MCF 10A (cell line): ENCODE measurements around the gene RELL1. TPM values are rescaled to one million over a fixed set of nuclear protein-coding genes. Genes with fewer than 3 reads are reported as not detected.

Source experiments
- BruUV-seq: library from RNA; stranded (reverse); fragments of 400-500 nt; replicated peaks from 2 replicates; lab custom pipeline; 2021; lab: Mats Ljungman, UMichigan
- CTCF ChIA-PET: fragments of 300-600 bp; sonication (Branson Sonifier 250); formaldehyde crosslinking; extraction: SDS; loops from one replicate; lab custom pipeline; 2021; ENCODE audit warnings: antibody characterized with exemption, inconsistent platforms; lab: Yijun Ruan, JAX
- POLR2A ChIA-PET: fragments of 300-600, 350-650 bp; sonication (Branson Sonifier 250); formaldehyde crosslinking; extraction: SDS; loops from one replicate; lab custom pipeline; 2020; ENCODE audit warnings: antibody characterized with exemption, inconsistent platforms; lab: Yijun Ruan, JAX
- DNase-seq: peaks from one replicate; pipeline ENCODE4 v3.0.0-alpha.2; 2018; ENCODE audit not compliant: unreplicated experiment
- H3K27ac Mint-ChIP-seq: one replicate; pipeline ENCODE4 v1.8.0; 2022; ENCODE audit warnings: mild to moderate bottlenecking, low read depth, mixed read lengths; ENCODE audit not compliant: unreplicated experiment
- H3K27me3 Mint-ChIP-seq: one replicate; pipeline ENCODE4 v1.8.0; 2022; ENCODE audit warnings: mixed read lengths; ENCODE audit not compliant: insufficient read depth, unreplicated experiment
- H3K36me3 Mint-ChIP-seq: one replicate; pipeline ENCODE4 v1.8.0; 2022; ENCODE audit warnings: mild to moderate bottlenecking, moderate library complexity, mixed read lengths; ENCODE audit not compliant: insufficient read depth, unreplicated experiment
- H3K4me1 Mint-ChIP-seq: one replicate; pipeline ENCODE4 v1.8.0; 2022; ENCODE audit warnings: mixed read lengths; ENCODE audit not compliant: insufficient read depth, unreplicated experiment
- H3K4me3 Mint-ChIP-seq: one replicate; pipeline ENCODE4 v1.8.0; 2022; ENCODE audit warnings: mild to moderate bottlenecking, moderate library complexity, mixed read lengths; ENCODE audit not compliant: unreplicated experiment
- H3K9me3 Mint-ChIP-seq: one replicate; pipeline ENCODE4 v1.8.0; 2022; ENCODE audit warnings: mixed read lengths; ENCODE audit not compliant: unreplicated experiment
- CTCF ChIP-seq: fragments of 200-600 bp; IDR thresholded peaks from one replicate; pipeline ENCODE4 v1.8.0; 2022; ENCODE audit warnings: antibody characterized with exemption, mild to moderate bottlenecking; ENCODE audit not compliant: unreplicated experiment
- intact Hi-C: fragments of 100-400 bp; cut with micrococcal nuclease; formaldehyde crosslinking; loops from 2 replicates; pipeline ENCODE4 v1.14.1; 2022
- total RNA-seq: library from RNA; stranded (reverse); gene quantifications from 2 replicates; pipeline ENCODE4 v1.2.3, GENCODE V29; 2022

Gene RELL1
- total RNA-seq, 1 experiment from 2014 or later = 28.6 TPM

- Mint-ChIP-seq H3K36me3 (peaks cover 30% of the 10 kb centered on the region), H3K4me3 (no peak overlapping the region), H3K27ac (no peak overlapping the region), H3K4me1 (peaks cover 17% of the 10 kb centered on the region), H3K9me3 (no peaks in the 10 kb centered on the region), H3K27me3 (no peaks in the 10 kb centered on the region)
- BruUV-seq = no TSS peak
- ChIA-PET POLR2A (interaction anchor here (1.6 kb wide), 1 partner anchor 57 kb away, joined by 5 read pairs; no protein-coding TSS in a partner anchor), CTCF (interaction anchor here (0.8 to 1.6 kb wide), 2 partner anchors 27 to 170 kb away, joined by 4 to 10 read pairs; no protein-coding TSS in a partner anchor)
- intact Hi-C loops = loop anchor here (2.0 kb wide), 1 partner anchor 19 kb away; no protein-coding TSS in a partner anchor
- TF ChIP-seq CTCF = no peak
- no peak for DNase-seq
These were observed 56.5 kb downstream of the RELL1 start for GRCh38 chr4:37629713-37630112.

GRCh38 chr4:37628977-37629609 lies 57.1 kb downstream of the RELL1 start:
- ChIA-PET POLR2A (interaction anchor here (0.6 to 1.6 kb wide), 3 partner anchors 38 to 172 kb away, joined by 5 to 7 read pairs (median 5); no protein-coding TSS in a partner anchor), CTCF (interaction anchor here (0.6 to 1.6 kb wide), 3 partner anchors 26 to 171 kb away, joined by 4 to 10 read pairs (median 6); no protein-coding TSS in a partner anchor)
- H3K4me1 Mint-ChIP-seq = peaks cover 17% of the 10 kb centered on the region
- H3K4me3 Mint-ChIP-seq = no peak overlapping the region
- no peak overlapping the region for H3K27ac Mint-ChIP-seq
- H3K27me3 Mint-ChIP-seq = no peaks in the 10 kb centered on the region
- intact Hi-C loops = loop anchor here (2.0 kb wide), 1 partner anchor 20 kb away; no protein-coding TSS in a partner anchor
- H3K9me3 Mint-ChIP-seq = no peaks in the 10 kb centered on the region
- peaks cover 30% of the 10 kb centered on the region for H3K36me3 Mint-ChIP-seq
- no peak for TF ChIP-seq CTCF
- peak; percentile 86 for DNase-seq
- BruUV-seq = no TSS peak

- CTCF ChIA-PET = no interaction called here
- Mint-ChIP-seq H3K36me3 (peaks cover 22% of the 10 kb centered on the region), H3K27ac (no peak overlapping the region), H3K27me3 (no peaks in the 10 kb centered on the region), H3K4me3 (no peak overlapping the region), H3K4me1 (peaks cover 17% of the 10 kb centered on the region), H3K9me3 (no peaks in the 10 kb centered on the region)
- no TSS peak for BruUV-seq
- POLR2A ChIA-PET = no interaction called here
- no peak for TF ChIP-seq CTCF
- DNase-seq = no peak
- intact Hi-C loops = no loop called here
These were observed 58.9 kb downstream of the RELL1 start for GRCh38 chr4:37627263-37627662.

- DNase-seq = no peak
- Mint-ChIP-seq H3K4me1 (peaks cover 10% of the 10 kb centered on the region), H3K27ac (no peak overlapping the region), H3K9me3 (no peaks in the 10 kb centered on the region), H3K27me3 (no peaks in the 10 kb centered on the region), H3K36me3 (peaks cover 12% of the 10 kb centered on the region), H3K4me3 (no peak overlapping the region)
- no TSS peak for BruUV-seq
- intact Hi-C loops = no loop called here
- ChIA-PET POLR2A (interaction anchor here (0.7 to 1.8 kb wide), 5 partner anchors 12 to 154 kb away, joined by 3 to 7 read pairs (median 3); partner anchors contain the start of gene RELL1), CTCF (interaction anchor here (0.7 kb wide), 1 partner anchor 1136 kb away, joined by 3 read pairs; no protein-coding TSS in a partner anchor)
- TF ChIP-seq CTCF = no peak
These were observed 60.7 kb downstream of the RELL1 start for GRCh38 chr4:37625499-37625898.
